Measurements from ENCODE around the gene MOCS3. TPM values are rescaled to one million over a fixed set of nuclear protein-coding genes. Genes with fewer than 3 reads are reported as not detected.

Gene MOCS3
- total RNA-seq, result 1 to 10 TPM; 2.7 to 3.5 TPM
- long read RNA-seq, donor 1, full-length matches to known transcripts, result 2 of 2 reads
- long read RNA-seq, donor 1, partial matches to known transcripts, result 0 of 2 reads
- long read RNA-seq, donor 1, other reads (novel, unspliced or antisense), result 0 of 2 reads
- long read RNA-seq, donor 2, full-length matches to known transcripts, result 41 of 41 reads
- long read RNA-seq, donor 2, partial matches to known transcripts, result 0 of 41 reads
- long read RNA-seq, donor 2, other reads (novel, unspliced or antisense), result 0 of 41 reads

- DNase-seq (ENCODE audit: low spot score), result peak; percentile 95
- intact Hi-C loops (cut with DNase I), result no loop called here
Measured at GRCh38 chr20:50958615-50959542, at the start of gene MOCS3. TSS of gene MOCS3 (plus strand) at chr20:50958818. CDS start at chr20:50958843, 25 bp downstream.

GRCh38 chr20:50909413-50909812, 49.2 kb upstream of the MOCS3 start:
- no peak for DNase-seq (ENCODE audit: low spot score)
- intact Hi-C loops (cut with DNase I), result no loop called here

- intact Hi-C loops (cut with DNase I), result no loop called here
- DNase-seq (ENCODE audit: low spot score), result no peak
Measured at GRCh38 chr20:50911030-50911429, 47.6 kb upstream of the MOCS3 start.

GRCh38 chr20:50911716-50912115, 46.9 kb upstream of the MOCS3 start:
- DNase-seq (ENCODE audit: low spot score), result no peak
- intact Hi-C loops (cut with DNase I), result no loop called here

- intact Hi-C loops (cut with DNase I), result no loop called here
- DNase-seq (ENCODE audit: low spot score), result no peak
Measured at GRCh38 chr20:50913690-50914375, 44.8 kb upstream of the MOCS3 start.

- intact Hi-C loops (cut with DNase I), result no loop called here
- no peak for DNase-seq (ENCODE audit: low spot score)
Measured at GRCh38 chr20:50915424-50915823, 43.2 kb upstream of the MOCS3 start.

- intact Hi-C loops (cut with DNase I), result no loop called here
Measured at GRCh38 chr20:50916257-50916656, 42.4 kb upstream of the MOCS3 start.

GRCh38 chr20:50916934-50917333, 41.7 kb upstream of the MOCS3 start:
- intact Hi-C loops (cut with DNase I), result no loop called here
- no peak for DNase-seq (ENCODE audit: low spot score)

More at GRCh38 chr20:50916257-50916656, 42.4 kb upstream of the MOCS3 start:
- DNase-seq (ENCODE audit: low spot score), result no peak

GRCh38 chr20:50918403-50918802, 40.2 kb upstream of the MOCS3 start:
- intact Hi-C loops (cut with DNase I), result no loop called here
- no peak for DNase-seq (ENCODE audit: low spot score)

GRCh38 chr20:50919567-50919966, 39.1 kb upstream of the MOCS3 start:
- no peak for DNase-seq (ENCODE audit: low spot score)
- intact Hi-C loops (cut with DNase I), result no loop called here

- DNase-seq (ENCODE audit: low spot score), result no peak
- intact Hi-C loops (cut with DNase I), result loop anchor here in 1 of 2 donors (5.0 kb wide), 1 partner anchor 129 kb away; no protein-coding TSS in a partner anchor
Measured at GRCh38 chr20:50920997-50921396, 37.6 kb upstream of the MOCS3 start.

GRCh38 chr20:50921803-50922501, 36.7 kb upstream of the MOCS3 start:
- intact Hi-C loops (cut with DNase I), result loop anchor here in 1 of 2 donors (5.0 kb wide), 1 partner anchor 130 kb away; no protein-coding TSS in a partner anchor
- DNase-seq (ENCODE audit: low spot score), result no peak

- intact Hi-C loops (cut with DNase I), result loop anchor here in 1 of 2 donors (5.0 kb wide), 1 partner anchor 132 kb away; no protein-coding TSS in a partner anchor
- DNase-seq (ENCODE audit: low spot score), result no peak
Measured at GRCh38 chr20:50924261-50924920, 34.2 kb upstream of the MOCS3 start.

GRCh38 chr20:50926530-50926929, 32.1 kb upstream of the MOCS3 start:
- DNase-seq (ENCODE audit: low spot score), result no peak
- intact Hi-C loops (cut with DNase I), result no loop called here

GRCh38 chr20:50928469-50928868, 30.1 kb upstream of the MOCS3 start:
- DNase-seq (ENCODE audit: low spot score), result no peak
- intact Hi-C loops (cut with DNase I), result no loop called here

- DNase-seq (ENCODE audit: low spot score), result peak; percentile 96
- intact Hi-C loops (cut with DNase I), result no loop called here
Measured at GRCh38 chr20:50929299-50930138, 29.1 kb upstream of the MOCS3 start.

- intact Hi-C loops (cut with DNase I), result no loop called here
- no peak for DNase-seq (ENCODE audit: low spot score)
Measured at GRCh38 chr20:50930139-50930975, 28.3 kb upstream of the MOCS3 start.
